Uterus (tissue), 4 donors: Measurements from ENCODE around the gene FBXO7. TPM values are rescaled to one million over a fixed set of nuclear protein-coding genes. Genes with fewer than 3 reads are reported as not detected.

Experiments
- DNase-seq, 2 donors: peaks; one replicate each; pipeline ENCODE4 v3.0.0-alpha.2; 2019 to 2020
- H3K27ac ChIP-seq, 2 donors: fragments of 200-600 bp; sonication (generic); 1 replicate in 1 of 2; 2 replicates in 1 of 2; pipeline ENCODE4 v1.5.1; 2016 to 2018
- H3K27me3 ChIP-seq, 2 donors: fragments of 200-600 bp; sonication (generic); one replicate each; pipeline ENCODE4 v1.5.1; 2018 to 2019; ENCODE audit warnings: control low read depth in 1 of 2
- H3K36me3 ChIP-seq, 2 donors: fragments of 200-600 bp; sonication (generic); one replicate each; pipeline ENCODE4 v1.5.1; 2019; ENCODE audit warnings: control low read depth in 1 of 2
- H3K4me1 ChIP-seq, 2 donors: fragments of 200-600 bp; sonication (generic); one replicate each; pipeline ENCODE4 v1.5.1; 2018 to 2019; ENCODE audit warnings: control low read depth in 1 of 2
- H3K4me3 ChIP-seq, 2 donors: fragments of 200-600 bp; sonication (generic); 1 replicate in 1 of 2; 2 replicates in 1 of 2; pipeline ENCODE4 v1.5.1; 2018 to 2019; ENCODE audit warnings: mild to moderate bottlenecking in 1 of 2
- H3K9me3 ChIP-seq, 2 donors: fragments of 200-600 bp; sonication (generic); one replicate each; pipeline ENCODE4 v1.5.1; 2019; ENCODE audit warnings: control low read depth in 1 of 2
- POLR2A ChIP-seq, 2 donors: fragments of 450-650 bp; IDR thresholded peaks; one replicate each; pipeline ENCODE4 v1.6.1; 2016; ENCODE audit warnings: antibody characterized with exemption in 2 of 2, mild to moderate bottlenecking in 1 of 2, moderate library complexity in 1 of 2
- intact Hi-C: fragments of 100-400 bp; cut with DNase I; formaldehyde crosslinking; loops from one replicate; pipeline ENCODE4 v1.15.1; 2023; ENCODE audit warnings: low total_unique reads
- total RNA-seq, 4 donors: library from RNA; depleted of rRNA in 3 of 4; stranded (reverse); fragments of >200 nt in 3 of 4; gene quantifications; one replicate each; pipeline versions ENCODE4 v1.1.0 to v1.2.4, GENCODE V29; 2014 to 2023
- TF ChIP-seq, protein P1 (sequence below), 4 experiments: fragments of 200-600 bp in 2 of 4; fragments of 450-650 bp in 2 of 4; sonication (generic) in 2 of 4; IDR thresholded peaks; one replicate each; pipeline ENCODE4 v1.5.1; 2016 to 2019; ENCODE audit warnings: antibody characterized with exemption in 4 of 4, mild to moderate bottlenecking in 2 of 4, moderate library complexity in 1 of 4
- donor health status: DM: yes; HTN: yes; CAD: no.

FBXO7 gene
- total RNA-seq, 4 donors from 2014 or later = 78.2 to 90.2 (median 80.0) TPM

DNA sequence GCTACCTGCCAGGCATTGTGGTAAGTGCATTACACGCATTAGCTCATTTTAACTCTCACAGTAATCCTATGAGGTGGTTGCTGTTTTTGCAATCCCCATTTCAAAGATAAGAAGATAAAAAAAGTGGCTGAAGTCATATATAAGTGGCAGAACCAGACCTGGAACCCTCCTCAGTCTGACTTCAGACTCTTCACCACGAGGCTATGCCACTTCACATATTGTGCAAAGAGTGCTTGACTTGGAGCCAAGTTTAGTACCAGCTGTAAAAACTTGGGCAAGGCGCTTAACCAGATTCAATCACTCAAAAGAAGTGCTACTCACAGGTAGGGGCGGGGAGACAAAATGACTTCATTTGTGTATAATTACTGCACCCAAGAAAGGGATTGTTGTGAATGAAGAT, 25.6 kb upstream of the FBXO7 start:
- Histone ChIP-seq H3K4me1 (no peaks in the 10 kb centered on the region), H3K27me3 (no peaks in the 10 kb centered on the region), H3K27ac (no peak overlapping the region), H3K4me3 (no peak overlapping the region), H3K36me3 (no peaks in the 10 kb centered on the region), H3K9me3 (no peaks in the 10 kb centered on the region)
- DNase-seq = no peak
- TF ChIP-seq, protein P1, sequence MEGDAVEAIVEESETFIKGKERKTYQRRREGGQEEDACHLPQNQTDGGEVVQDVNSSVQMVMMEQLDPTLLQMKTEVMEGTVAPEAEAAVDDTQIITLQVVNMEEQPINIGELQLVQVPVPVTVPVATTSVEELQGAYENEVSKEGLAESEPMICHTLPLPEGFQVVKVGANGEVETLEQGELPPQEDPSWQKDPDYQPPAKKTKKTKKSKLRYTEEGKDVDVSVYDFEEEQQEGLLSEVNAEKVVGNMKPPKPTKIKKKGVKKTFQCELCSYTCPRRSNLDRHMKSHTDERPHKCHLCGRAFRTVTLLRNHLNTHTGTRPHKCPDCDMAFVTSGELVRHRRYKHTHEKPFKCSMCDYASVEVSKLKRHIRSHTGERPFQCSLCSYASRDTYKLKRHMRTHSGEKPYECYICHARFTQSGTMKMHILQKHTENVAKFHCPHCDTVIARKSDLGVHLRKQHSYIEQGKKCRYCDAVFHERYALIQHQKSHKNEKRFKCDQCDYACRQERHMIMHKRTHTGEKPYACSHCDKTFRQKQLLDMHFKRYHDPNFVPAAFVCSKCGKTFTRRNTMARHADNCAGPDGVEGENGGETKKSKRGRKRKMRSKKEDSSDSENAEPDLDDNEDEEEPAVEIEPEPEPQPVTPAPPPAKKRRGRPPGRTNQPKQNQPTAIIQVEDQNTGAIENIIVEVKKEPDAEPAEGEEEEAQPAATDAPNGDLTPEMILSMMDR (IDR thresholded peaks at IDR 0.05) = no peak
- no peak for TF ChIP-seq POLR2A (IDR thresholded peaks at IDR 0.05)
- intact Hi-C loops = no loop called here

- H3K4me3 ChIP-seq = no peak overlapping the region
- intact Hi-C loops = no loop called here
- no peak overlapping the region for H3K27ac ChIP-seq
- TF ChIP-seq, protein P1 (IDR thresholded peaks at IDR 0.05) = no peak
- TF ChIP-seq POLR2A (IDR thresholded peaks at IDR 0.05) = no peak
- no peaks in the 10 kb centered on the region for H3K27me3 ChIP-seq
- H3K9me3 ChIP-seq = no peaks in the 10 kb centered on the region
- no peak for DNase-seq
- no peaks in the 10 kb centered on the region for H3K4me1 ChIP-seq
- H3K36me3 ChIP-seq = no peaks in the 10 kb centered on the region
These were observed 17.6 kb upstream of the FBXO7 start for GRCh38 chr22:32457031-32457430.

DNA sequence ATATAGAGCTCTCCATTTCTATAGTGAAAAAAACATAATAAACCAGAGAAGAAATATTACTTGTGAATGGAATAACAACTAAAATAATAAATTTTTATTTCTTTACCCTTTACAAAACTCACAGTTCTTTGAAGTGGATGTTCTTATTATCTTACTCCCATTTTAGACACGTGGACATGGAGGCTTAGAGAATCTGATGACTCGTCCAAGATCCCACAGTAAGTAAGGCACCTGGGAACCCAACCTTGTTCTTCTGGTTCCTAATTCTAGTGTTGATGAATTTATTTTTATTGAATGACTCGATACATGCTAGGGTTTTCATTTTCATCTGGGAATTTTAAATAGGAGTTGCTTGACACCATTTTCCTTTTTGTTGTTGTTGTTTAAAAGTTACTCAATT, 12.2 kb upstream of the FBXO7 start:
- no peaks in the 10 kb centered on the region for H3K36me3 ChIP-seq
- H3K9me3 ChIP-seq = no peaks in the 10 kb centered on the region
- TF ChIP-seq, protein P1 (IDR thresholded peaks at IDR 0.05) = no peak
- no peak for TF ChIP-seq POLR2A (IDR thresholded peaks at IDR 0.05)
- no peak overlapping the region for H3K4me3 ChIP-seq
- no peak overlapping the region for H3K27ac ChIP-seq
- DNase-seq = no peak
- intact Hi-C loops = no loop called here
- H3K4me1 ChIP-seq = no peaks in the 10 kb centered on the region
- no peaks in the 10 kb centered on the region for H3K27me3 ChIP-seq

GRCh38 chr22:32465661-32466060, 8.9 kb upstream of the FBXO7 start:
- intact Hi-C loops = no loop called here
- H3K4me3 ChIP-seq = no peak overlapping the region
- no peak for DNase-seq
- H3K36me3 ChIP-seq = no peaks in the 10 kb centered on the region
- TF ChIP-seq, protein P1 (IDR thresholded peaks at IDR 0.05) = no peak
- no peak for TF ChIP-seq POLR2A (IDR thresholded peaks at IDR 0.05)
- no peaks in the 10 kb centered on the region for H3K27me3 ChIP-seq
- H3K4me1 ChIP-seq = no peaks in the 10 kb centered on the region
- no peak overlapping the region for H3K27ac ChIP-seq
- no peaks in the 10 kb centered on the region for H3K9me3 ChIP-seq

DNA sequence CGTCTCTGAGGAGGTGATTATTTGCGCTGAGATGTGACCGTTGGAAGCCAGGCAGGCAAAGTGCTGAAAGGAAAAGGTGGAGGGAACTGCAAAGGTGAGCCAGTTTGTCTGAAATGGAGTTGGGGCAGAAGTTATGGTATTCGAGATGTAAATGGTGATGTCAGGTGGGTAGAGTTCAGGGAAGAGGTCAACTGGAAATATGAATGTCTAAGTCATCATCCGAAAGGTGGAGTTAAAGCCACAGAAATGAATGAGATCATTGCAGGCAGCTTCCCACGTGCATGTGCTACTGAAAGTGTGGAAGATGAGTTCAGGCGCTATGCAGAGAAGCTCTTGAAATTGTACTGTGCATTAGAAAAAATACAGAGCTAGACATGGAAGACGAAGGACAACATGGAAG, 8.1 kb upstream of the FBXO7 start:
- H3K27me3 ChIP-seq = no peaks in the 10 kb centered on the region
- H3K9me3 ChIP-seq = no peaks in the 10 kb centered on the region
- no peaks in the 10 kb centered on the region for H3K36me3 ChIP-seq
- no peak overlapping the region for H3K4me3 ChIP-seq
- H3K4me1 ChIP-seq = no peaks in the 10 kb centered on the region
- no peak for TF ChIP-seq POLR2A (IDR thresholded peaks at IDR 0.05)
- TF ChIP-seq, protein P1 (IDR thresholded peaks at IDR 0.05) = no peak
- DNase-seq = no peak
- intact Hi-C loops = no loop called here
- H3K27ac ChIP-seq = no peak overlapping the region
